ENCODE data around the gene NFAM1. TPM values are rescaled to one million over a fixed set of nuclear protein-coding genes. Genes with fewer than 3 reads are reported as not detected.

The NFAM1 gene
- total and polyA plus RNA-seq, 2 of the 4 experiments (the other 2 are of a cell fraction), result not detected

DNA sequence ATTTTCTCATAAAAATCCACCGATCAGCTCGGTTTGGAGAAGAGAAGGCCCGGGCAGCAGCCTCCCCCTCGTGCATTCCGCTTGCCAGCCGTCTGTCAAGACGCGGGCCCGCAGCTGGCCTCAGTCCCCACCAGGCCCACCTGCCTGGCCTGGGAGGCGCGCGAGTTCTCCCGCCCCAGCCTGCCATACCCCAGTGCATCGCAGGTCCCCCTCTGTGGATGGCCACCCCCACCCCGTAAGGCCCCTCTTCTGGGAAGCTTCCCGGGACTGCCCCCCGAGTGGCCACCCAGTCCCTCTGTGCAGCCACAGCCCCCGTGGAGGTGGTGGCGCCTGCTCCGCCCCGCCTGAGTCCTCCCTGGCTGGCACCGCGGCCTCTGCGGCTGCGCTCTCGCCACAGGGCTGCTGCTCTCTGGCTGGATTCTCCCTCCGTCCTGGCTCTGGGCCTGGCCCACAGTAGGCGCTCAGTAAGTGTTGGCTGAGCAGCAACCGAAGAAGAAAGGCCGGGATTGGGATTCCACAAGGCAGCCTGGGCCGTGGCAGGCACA lies 87.8 kb downstream of the NFAM1 start:
- peak overlapping the region; percentile 55 for H2AK9ac ChIP-seq (replicated peaks; ENCODE audit: low read depth, low read length, poor library complexity)
- H3K27me3 ChIP-seq (ENCODE audit: control insufficient read depth, insufficient read depth, low read length), result peaks cover 18% of the 10 kb centered on the region; the same call in 1 of the 2 replicates
- 25% methylated on average over 12 of the region's 31 CpGs; no CpG with 5 or more reads in 1 of the 2 experiments for WGBS, 2 experiments (ENCODE audit: extremely low coverage in 2 of 2, insufficient read length in 1 of 2)
- ChIA-PET CTCF (no interaction called here), POLR2A (ENCODE audit: unreplicated experiment) (no interaction called here)
- H3K4me1 ChIP-seq (ENCODE audit: control insufficient read depth, insufficient read depth, low read length), result peaks cover 2% of the 10 kb centered on the region
- H3K36me3 ChIP-seq (ENCODE audit: control insufficient read depth, insufficient read depth, low read length), result no peaks in the 10 kb centered on the region
- H3K23ac ChIP-seq (ENCODE audit: low read depth, low read length), result no peak overlapping the region
- no peaks in the 10 kb centered on the region for H3K9me1 ChIP-seq (ENCODE audit: insufficient read depth, low read length)
- H2AK5ac ChIP-seq (ENCODE audit: low read depth, low read length), result no peak overlapping the region
- no peak overlapping the region for H4K5ac ChIP-seq (ENCODE audit: low read depth, low read length)
- H3K18ac ChIP-seq (ENCODE audit: low read depth, low read length), result no peak overlapping the region
- peak overlapping the region; percentile 75 for H2AFZ ChIP-seq (replicated peaks; ENCODE audit: low read length, poor library complexity)
- no peak overlapping the region for H2BK15ac ChIP-seq (ENCODE audit: low read depth, low read length)
- H3K4ac ChIP-seq (ENCODE audit: low read depth, low read length), result no peak overlapping the region
- no peak overlapping the region for H3K56ac ChIP-seq (ENCODE audit: extremely low read depth, insufficient read depth, low read length)
- peak overlapping the region; percentile 30; the same call in 1 of the 2 replicates for H3K4me3 ChIP-seq (ENCODE audit: insufficient read depth, low read depth, low read length)
- no peak overlapping the region for H2BK20ac ChIP-seq (ENCODE audit: low read depth, low read length)
- ATAC-seq (ENCODE audit: low read depth) (no peak; the same call in 1 of the 2 replicates), DNase-seq (no peak)
- no peak overlapping the region for H3K14ac ChIP-seq (replicated peaks; ENCODE audit: low read depth, low read length)
- H3K9ac ChIP-seq (ENCODE audit: low read depth, low read length), result peak overlapping the region; percentile 55; the same call in 1 of the 2 replicates
- BruUV-seq (replicated peaks), result no TSS peak
- H2BK120ac ChIP-seq (ENCODE audit: low read depth, low read length), result no peak overlapping the region
- dilution Hi-C loops (cut with HindIII; ENCODE audit: low sequenced_read_pairs, unreplicated experiment), result no loop called here
- intact Hi-C loops (cut with micrococcal nuclease), result no loop called here
- H4K8ac ChIP-seq (ENCODE audit: low read depth in 2 of 2, low read length in 2 of 2), result peak overlapping the region; percentile 49 to 66; a peak in 2 of 4 replicates
- TF ChIP-seq POLR2A (IDR thresholded peaks at IDR 0.05; ENCODE audit: low read depth, low read length), result no peak
- no peak for TF ChIP-seq RAD21 (IDR thresholded peaks at IDR 0.05; ENCODE audit: low read length)
- no peak for TF ChIP-seq MAZ (IDR thresholded peaks at IDR 0.05; ENCODE audit: borderline replicate concordance, low read depth, low read length)
- no peak for TF ChIP-seq RCOR1 (IDR thresholded peaks at IDR 0.05; ENCODE audit: insufficient replicate concordance, low read length)
- no peak for TF ChIP-seq BHLHE40 (IDR thresholded peaks at IDR 0.05; ENCODE audit: low read depth, low read length)
- TF ChIP-seq CHD1 (IDR thresholded peaks at IDR 0.05; ENCODE audit: low read depth, low read length), result no peak
- no peak for TF ChIP-seq MXI1 (IDR thresholded peaks at IDR 0.05; ENCODE audit: borderline replicate concordance, low read depth, low read length)
- no peak for TF ChIP-seq MAFK (IDR thresholded peaks at IDR 0.05; ENCODE audit: low read depth, low read length)
- TF ChIP-seq, protein P1, sequence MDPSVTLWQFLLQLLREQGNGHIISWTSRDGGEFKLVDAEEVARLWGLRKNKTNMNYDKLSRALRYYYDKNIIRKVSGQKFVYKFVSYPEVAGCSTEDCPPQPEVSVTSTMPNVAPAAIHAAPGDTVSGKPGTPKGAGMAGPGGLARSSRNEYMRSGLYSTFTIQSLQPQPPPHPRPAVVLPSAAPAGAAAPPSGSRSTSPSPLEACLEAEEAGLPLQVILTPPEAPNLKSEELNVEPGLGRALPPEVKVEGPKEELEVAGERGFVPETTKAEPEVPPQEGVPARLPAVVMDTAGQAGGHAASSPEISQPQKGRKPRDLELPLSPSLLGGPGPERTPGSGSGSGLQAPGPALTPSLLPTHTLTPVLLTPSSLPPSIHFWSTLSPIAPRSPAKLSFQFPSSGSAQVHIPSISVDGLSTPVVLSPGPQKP (IDR thresholded peaks at IDR 0.05; ENCODE audit: borderline replicate concordance, low read depth, low read length), result no peak
- TF ChIP-seq NFE2L2 (IDR thresholded peaks at IDR 0.05; ENCODE audit: low read depth, low read length), result no peak
- TF ChIP-seq SMC3 (IDR thresholded peaks at IDR 0.05; ENCODE audit: low read depth, low read length), result no peak
- TF ChIP-seq RFX5 (IDR thresholded peaks at IDR 0.05; ENCODE audit: low read depth, low read length), result no peak
- TF ChIP-seq CTCF (conservative IDR thresholded peaks at IDR 0.05; ENCODE audit: low read depth, low read length), result no peak
- no peak for TF ChIP-seq USF2 (IDR thresholded peaks at IDR 0.05; ENCODE audit: low read depth, low read length)
- TF ChIP-seq FOS (IDR thresholded peaks at IDR 0.05; ENCODE audit: low read depth, low read length), result no peak
- no peak for TF ChIP-seq CEBPB (IDR thresholded peaks at IDR 0.05; ENCODE audit: low read depth, low read length)
- no peaks in the 10 kb centered on the region for H3K9me3 ChIP-seq (ENCODE audit: control insufficient read depth, insufficient read depth, low read length)
- H2BK5ac ChIP-seq (ENCODE audit: low read depth, low read length, poor library complexity, severe bottlenecking), result no peak overlapping the region
- H3K27ac ChIP-seq (ENCODE audit: insufficient read depth, low read length), result no peak overlapping the region
- H4K91ac ChIP-seq (ENCODE audit: insufficient read depth, low read depth, low read length), result no peak overlapping the region
- in situ Hi-C loops (cut with MboI; ENCODE audit: low sequenced_read_pairs), result no loop called here
- H3K79me1 ChIP-seq (ENCODE audit: low read depth in 1 of 2, low read length in 2 of 2), result no peaks in the 10 kb centered on the region
- H4K20me1 ChIP-seq (ENCODE audit: insufficient read depth, low read length), result 0 out of 2 replicates have a peak, but pooled peaks cover 3% of the 10 kb centered on the region
- H3K4me2 ChIP-seq (ENCODE audit: low read depth, low read length), result peak overlapping the region; percentile 67

Data from IMR-90 (cell line).